A549 (cell line): ENCODE data around the gene SLC38A11. TPM values are rescaled to one million over a fixed set of nuclear protein-coding genes. Genes with fewer than 3 reads are reported as not detected.

Experiments
- ATAC-seq, 2 experiments: fragments of 200-7000 bp in 1 of 2; fragments of >200 bp in 1 of 2; cut with Nextera tagmentation in 1 of 2; cut with Tn5 transposase in 1 of 2; 3 replicates each; pipeline versions ENCODE4 v1.8.0 to v1.9.1; 2018 to 2020; ENCODE audit warnings: mild to moderate bottlenecking in 1 of 2, moderate library complexity in 1 of 2
- CTCF ChIA-PET: fragments of 300-600 bp; sonication (Branson Sonifier 250); formaldehyde crosslinking; extraction: SDS; loops from one replicate; lab custom pipeline; 2021; ENCODE audit warnings: antibody characterized with exemption, inconsistent platforms; lab: Yijun Ruan, JAX
- POLR2A ChIA-PET: fragments of 350-600 bp; formaldehyde crosslinking; extraction: SDS; loops from one replicate; lab custom pipeline; 2021; ENCODE audit warnings: antibody characterized with exemption, inconsistent platforms; lab: Yijun Ruan, JAX
- DNase-seq, 2 experiments: peaks; one replicate each; pipeline versions ENCODE4 v3.0.0 to v3.0.0-alpha.2; 2011 to 2016; ENCODE audit warnings: low read depth in 1 of 2, low spot score in 1 of 2
- FAIRE-seq: peaks from 2 replicates; lab custom pipeline; 2011; peaks lifted over from hg19 to GRCh38; lab: Jason Lieb, UNC
- H3K27ac ChIP-seq, 2 experiments: fragments of >200 bp; sonication (Bioruptor Twin); formaldehyde crosslinking; 3 replicates each; pipeline ENCODE4 v1.5.1; 2016 to 2017
- H3K4me1 ChIP-seq: fragments of >200 bp; sonication (Bioruptor Twin); formaldehyde crosslinking; 3 replicates; pipeline ENCODE4 v1.6.1; 2016
- H3K4me2 ChIP-seq: fragments of >200 bp; sonication (Bioruptor Twin); formaldehyde crosslinking; 3 replicates; pipeline ENCODE4 v1.6.1; 2016
- H3K4me3 ChIP-seq: fragments of >200 bp; sonication (Bioruptor Twin); formaldehyde crosslinking; 3 replicates; pipeline ENCODE4 v1.5.1; 2016
- H3K9me3 ChIP-seq: fragments of >200 bp; sonication (Bioruptor Twin); formaldehyde crosslinking; 3 replicates; pipeline ENCODE4 v1.6.1; 2016
- ATOH8 ChIP-seq: fragments of 250-450 bp; sonication (Bioruptor Pico); IDR thresholded peaks from 2 replicates; pipeline ENCODE4 v1.5.0; 2020; ENCODE audit warnings: low read depth, mild to moderate bottlenecking, moderate library complexity
- BHLHE40 ChIP-seq: IDR thresholded peaks from 2 replicates; pipeline ENCODE4 v1.6.1; 2012; ENCODE audit warnings: low read depth, low read length, inconsistent platforms
- CBX2 ChIP-seq: fragments of 200-600 bp; sonication (generic); IDR thresholded peaks from 2 replicates; pipeline ENCODE4 v1.6.1; 2016; ENCODE audit warnings: low read depth, mild to moderate bottlenecking, borderline replicate concordance
- CBX8 ChIP-seq: fragments of 200-600 bp; sonication (generic); IDR thresholded peaks from 2 replicates; pipeline ENCODE4 v1.6.1; 2016
- CEBPB ChIP-seq, 2 experiments: fragments of >200 bp in 1 of 2; sonication (Bioruptor Twin) in 1 of 2; formaldehyde crosslinking in 1 of 2; IDR thresholded peaks; 2 replicates each; pipeline ENCODE4 v1.6.1; 2012 to 2016
- EHMT2 ChIP-seq: fragments of 200-600 bp; sonication (generic); IDR thresholded peaks from 2 replicates; pipeline ENCODE4 v1.6.1; 2016; ENCODE audit warnings: antibody characterized with exemption, low read depth, mild to moderate bottlenecking, moderate library complexity
- HES2 ChIP-seq: fragments of >200 bp; sonication (Bioruptor Twin); formaldehyde crosslinking; IDR thresholded peaks from 2 replicates; pipeline ENCODE4 v1.6.1; 2016
- HMGXB4 ChIP-seq: fragments of 250-450 bp; sonication (Bioruptor Pico); IDR thresholded peaks from 2 replicates; pipeline ENCODE4 v1.5.0; 2021; ENCODE audit warnings: mild to moderate bottlenecking, moderate library complexity, borderline replicate concordance
- KDM5A ChIP-seq: fragments of 200-600 bp; sonication (generic); IDR thresholded peaks from 2 replicates; pipeline ENCODE4 v1.6.1; 2016; ENCODE audit warnings: antibody characterized with exemption, mild to moderate bottlenecking
- MAFK ChIP-seq: fragments of 450-650 bp; IDR thresholded peaks from 2 replicates; pipeline ENCODE4 v1.6.1; 2014; ENCODE audit not compliant: partially characterized antibody
- MAX ChIP-seq: IDR thresholded peaks from 2 replicates; pipeline ENCODE4 v1.6.1; 2012
- MAZ ChIP-seq: fragments of 150-350 bp; IDR thresholded peaks from 2 replicates; pipeline ENCODE4 v1.6.1; 2014; ENCODE audit warnings: antibody characterized with exemption, low read depth, low read length, borderline replicate concordance
- NPAS2 ChIP-seq: fragments of 250-450 bp; sonication (Bioruptor Pico); IDR thresholded peaks from 2 replicates; pipeline ENCODE4 v1.8.0; 2022; ENCODE audit warnings: mild to moderate bottlenecking, moderate library complexity, borderline replicate concordance
- PHF8 ChIP-seq: fragments of 200-600 bp; sonication (generic); IDR thresholded peaks from 2 replicates; pipeline ENCODE4 v1.6.1; 2016; ENCODE audit warnings: low read depth, mild to moderate bottlenecking, antibody characterized with exemption, moderate library complexity, borderline replicate concordance
- POLR2AphosphoS2 ChIP-seq: conservative IDR thresholded peaks from 2 replicates; pipeline ENCODE4 v1.6.1; 2012; ENCODE audit warnings: low read length, improper control_type of control experiment, inconsistent platforms
- RARB ChIP-seq: fragments of 250-450 bp; sonication (Bioruptor Pico); IDR thresholded peaks from 2 replicates; pipeline ENCODE4 v1.8.0; 2021; ENCODE audit warnings: mild to moderate bottlenecking, moderate library complexity
- RNF2 ChIP-seq: fragments of 200-600 bp; sonication (generic); IDR thresholded peaks from 2 replicates; pipeline ENCODE4 v1.6.1; 2016; ENCODE audit warnings: low read depth, mild to moderate bottlenecking, antibody characterized with exemption, moderate library complexity, borderline replicate concordance
- TFCP2L1 ChIP-seq: fragments of 250-450 bp; sonication (Bioruptor Pico); IDR thresholded peaks from 2 replicates; pipeline ENCODE4 v1.5.0; 2021; ENCODE audit warnings: mild to moderate bottlenecking
- ZNF302 ChIP-seq: fragments of 250-450 bp; sonication (Bioruptor Pico); IDR thresholded peaks from 2 replicates; pipeline ENCODE4 v1.9.0; 2021; ENCODE audit warnings: inconsistent platforms, mild to moderate bottlenecking, moderate library complexity
- WGBS: methylation state at CpG from one replicate; pipeline ENCODE4 v1.1.6; 2017; ENCODE audit errors: missing lambda C conversion rate; 5-methylcytosine and 5-hydroxymethylcytosine counted together
- polyA plus RNA-seq, 4 experiments: library from polyadenylated mRNA; depleted of rRNA in 3 of 4; stranded (reverse); fragments of >200 nt; fragmentation: RNase III in 1 of 4; extraction: RNeasy Plus Mini Kit Qiagen cat#74134 plus additional on column Dnase treatment in 1 of 4; gene quantifications; 2 replicates in 3 of 4; 3 replicates in 1 of 4; pipeline ENCODE4 v1.2.3, GENCODE V29; 2011 to 2017
- TF ChIP-seq, protein P1 (sequence below): fragments of >200 bp; sonication (Bioruptor Twin); formaldehyde crosslinking; IDR thresholded peaks from 3 replicates; pipeline ENCODE4 v1.6.1; 2016

The SLC38A11 gene
- polyA plus RNA-seq, 2 of the 4 experiments (the other 2 are of a cell fraction) = 0.05 to 0.22 TPM

DNA sequence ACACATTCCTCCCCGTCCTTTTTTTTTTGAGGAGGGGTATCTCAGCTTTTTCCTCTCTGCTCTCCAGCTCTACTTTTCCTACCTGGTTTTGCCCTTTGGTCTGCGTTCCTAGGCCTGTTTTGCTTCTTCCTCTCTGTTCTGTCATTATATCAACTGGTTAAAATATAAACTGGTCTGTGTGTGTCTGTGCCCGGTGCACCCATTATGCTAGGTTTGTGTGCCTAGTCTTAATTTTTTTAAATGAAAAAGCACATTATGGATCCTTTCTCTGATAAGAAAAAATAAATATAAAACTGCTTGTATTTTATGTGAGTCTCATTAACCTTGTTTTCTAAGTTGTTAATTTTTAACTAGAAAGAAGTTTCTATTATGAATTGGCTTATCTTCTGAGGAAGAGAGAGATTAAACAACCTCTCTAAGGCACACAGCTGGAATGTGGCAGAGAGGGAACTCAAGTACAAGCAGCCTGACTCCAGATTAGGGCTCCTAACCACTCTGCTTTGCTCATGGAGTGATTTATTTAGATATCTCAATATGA, 17.4 kb downstream of the SLC38A11 start (continued):
- TF ChIP-seq TFCP2L1 (CRISPR knock-in tag) (no peak), MAZ (no peak), RNF2 (no peak), BHLHE40 (no peak), KDM5A (no peak)

GRCh38 chr2:164935118-164936101, 19.9 kb downstream of the SLC38A11 start:
- no peak for DNase-seq
- Histone ChIP-seq H3K4me1 (peaks cover 19% of the 10 kb centered on the region), H3K4me3 (no peak overlapping the region), H3K27ac (no peak overlapping the region), H3K4me2 (no peak overlapping the region), H3K9me3 (no peaks in the 10 kb centered on the region)
- WGBS = 84% methylated on average over 5 of the region's 5 CpGs
- FAIRE-seq = no peak
- ATAC-seq = no peak
- POLR2A ChIA-PET = no interaction called here
- TF ChIP-seq NPAS2 (CRISPR knock-in tag) (no peak), MAX (no peak), POLR2AphosphoS2 (no peak), HMGXB4 (CRISPR knock-in tag) (no peak), ATOH8 (CRISPR knock-in tag) (no peak), PHF8 (no peak), RARB (CRISPR knock-in tag) (no peak), CEBPB (IDR thresholded peaks at IDR 0.05) (no peak), ZNF302 (CRISPR knock-in tag) (no peak), RNF2 (no peak), MAZ (no peak), HES2 (no peak), CBX8 (no peak), EHMT2 (no peak), MAFK (no peak), CBX2 (no peak)
- TF ChIP-seq, protein P1, sequence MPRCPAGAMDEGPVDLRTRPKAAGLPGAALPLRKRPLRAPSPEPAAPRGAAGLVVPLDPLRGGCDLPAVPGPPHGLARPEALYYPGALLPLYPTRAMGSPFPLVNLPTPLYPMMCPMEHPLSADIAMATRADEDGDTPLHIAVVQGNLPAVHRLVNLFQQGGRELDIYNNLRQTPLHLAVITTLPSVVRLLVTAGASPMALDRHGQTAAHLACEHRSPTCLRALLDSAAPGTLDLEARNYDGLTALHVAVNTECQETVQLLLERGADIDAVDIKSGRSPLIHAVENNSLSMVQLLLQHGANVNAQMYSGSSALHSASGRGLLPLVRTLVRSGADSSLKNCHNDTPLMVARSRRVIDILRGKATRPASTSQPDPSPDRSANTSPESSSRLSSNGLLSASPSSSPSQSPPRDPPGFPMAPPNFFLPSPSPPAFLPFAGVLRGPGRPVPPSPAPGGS = no peak
- CTCF ChIA-PET = no interaction called here
